ENCODE results near the gene ACTN4.

ACTN4 gene

DNA sequence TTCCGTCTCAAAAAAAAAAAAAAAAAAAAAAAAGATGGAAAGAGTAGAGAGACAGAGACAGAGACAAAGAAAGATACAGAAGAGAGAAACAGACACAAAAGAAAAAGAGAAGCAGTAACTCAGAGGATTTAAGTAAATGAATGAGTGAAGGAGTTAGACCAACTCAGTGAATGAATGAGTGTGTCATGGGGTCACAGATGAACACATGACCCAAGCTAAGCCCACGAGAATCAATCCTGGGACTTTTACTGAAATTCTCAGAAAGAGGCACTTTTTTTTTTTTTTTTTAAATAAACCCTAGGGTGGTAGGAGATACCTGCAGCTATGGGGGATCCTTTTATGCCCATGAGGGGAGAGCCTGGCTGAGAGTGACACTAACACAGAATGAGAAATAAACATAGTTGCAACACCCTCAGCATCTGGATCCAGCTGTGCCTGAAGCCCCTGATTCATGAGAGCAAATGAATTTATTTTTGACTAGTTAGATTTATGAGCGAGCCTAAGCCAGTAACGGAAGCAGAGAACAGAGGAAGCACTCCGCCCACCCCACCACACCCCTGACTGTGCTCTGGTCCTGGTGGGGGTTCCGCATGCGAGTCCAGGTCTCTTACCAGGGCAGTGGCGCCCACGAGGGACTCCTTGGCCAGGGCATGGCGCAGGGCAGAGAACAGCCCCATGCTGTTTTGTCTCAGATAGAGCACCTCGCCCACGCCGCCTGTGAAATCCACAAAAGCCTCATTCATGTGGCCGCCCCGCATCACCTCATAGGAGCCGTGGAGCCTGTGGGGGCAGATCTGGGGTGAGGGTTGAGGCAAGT is 92.2 kb downstream of the ACTN4 start:
- in situ Hi-C loops (cut with HindIII; ENCODE audit: low sequenced_read_pairs) = no loop called here
- DNase-seq (ENCODE audit: low read depth, low spot score) = no peak
- no peak overlapping the region for H3K4me3 ChIP-seq (ENCODE audit: low read depth, low read length)
- TF ChIP-seq, protein P1, sequence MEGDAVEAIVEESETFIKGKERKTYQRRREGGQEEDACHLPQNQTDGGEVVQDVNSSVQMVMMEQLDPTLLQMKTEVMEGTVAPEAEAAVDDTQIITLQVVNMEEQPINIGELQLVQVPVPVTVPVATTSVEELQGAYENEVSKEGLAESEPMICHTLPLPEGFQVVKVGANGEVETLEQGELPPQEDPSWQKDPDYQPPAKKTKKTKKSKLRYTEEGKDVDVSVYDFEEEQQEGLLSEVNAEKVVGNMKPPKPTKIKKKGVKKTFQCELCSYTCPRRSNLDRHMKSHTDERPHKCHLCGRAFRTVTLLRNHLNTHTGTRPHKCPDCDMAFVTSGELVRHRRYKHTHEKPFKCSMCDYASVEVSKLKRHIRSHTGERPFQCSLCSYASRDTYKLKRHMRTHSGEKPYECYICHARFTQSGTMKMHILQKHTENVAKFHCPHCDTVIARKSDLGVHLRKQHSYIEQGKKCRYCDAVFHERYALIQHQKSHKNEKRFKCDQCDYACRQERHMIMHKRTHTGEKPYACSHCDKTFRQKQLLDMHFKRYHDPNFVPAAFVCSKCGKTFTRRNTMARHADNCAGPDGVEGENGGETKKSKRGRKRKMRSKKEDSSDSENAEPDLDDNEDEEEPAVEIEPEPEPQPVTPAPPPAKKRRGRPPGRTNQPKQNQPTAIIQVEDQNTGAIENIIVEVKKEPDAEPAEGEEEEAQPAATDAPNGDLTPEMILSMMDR (IDR thresholded peaks at IDR 0.05; ENCODE audit: low read depth, low read length) = no peak

DNA sequence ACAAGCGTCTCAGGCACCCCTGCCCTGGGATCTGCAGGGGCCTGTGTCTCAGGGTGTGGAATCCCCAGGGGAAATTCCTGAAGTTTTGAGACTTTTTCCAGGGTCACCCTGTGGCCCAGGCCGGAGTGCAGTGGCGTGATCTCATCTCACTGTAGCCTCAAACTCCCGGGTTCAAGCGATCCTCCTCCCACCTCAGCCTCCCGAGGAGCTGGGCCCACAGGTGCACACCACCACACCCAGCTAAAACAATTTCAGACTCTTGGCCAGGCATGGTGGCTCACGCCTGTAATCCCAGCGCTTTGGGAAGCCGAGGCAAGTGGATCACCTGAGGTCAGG is 92.8 kb downstream of the ACTN4 start:
- TF ChIP-seq, protein P1 (IDR thresholded peaks at IDR 0.05; ENCODE audit: low read depth, low read length) = no peak
- in situ Hi-C loops (cut with HindIII; ENCODE audit: low sequenced_read_pairs) = no loop called here
- DNase-seq (ENCODE audit: low read depth, low spot score) = no peak
- H3K4me3 ChIP-seq (ENCODE audit: low read depth, low read length) = no peak overlapping the region

DNA sequence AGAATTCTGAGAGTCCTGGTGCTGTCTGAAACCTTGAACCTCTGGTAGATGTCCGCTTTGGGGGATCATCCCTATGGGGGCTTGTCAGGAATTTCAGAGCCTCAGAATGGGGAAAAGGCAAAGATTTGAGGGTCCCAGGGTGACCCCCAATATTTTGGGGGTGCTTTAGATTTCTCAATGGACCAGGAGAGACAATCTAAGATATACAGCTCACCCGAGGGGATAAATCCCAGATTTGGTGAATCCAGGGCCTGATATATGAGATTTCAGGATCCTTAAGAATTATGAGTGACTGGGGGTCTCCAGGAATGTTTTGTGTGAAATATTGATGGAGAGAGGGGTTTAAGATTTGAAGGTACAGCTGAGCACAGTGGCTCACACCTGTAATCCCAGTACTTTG is 93.5 kb downstream of the ACTN4 start:
- TF ChIP-seq, protein P1 (IDR thresholded peaks at IDR 0.05; ENCODE audit: low read depth, low read length) = no peak
- no peak overlapping the region for H3K4me3 ChIP-seq (ENCODE audit: low read depth, low read length)
- in situ Hi-C loops (cut with HindIII; ENCODE audit: low sequenced_read_pairs) = no loop called here
- no peak for DNase-seq (ENCODE audit: low read depth, low spot score)

DNA sequence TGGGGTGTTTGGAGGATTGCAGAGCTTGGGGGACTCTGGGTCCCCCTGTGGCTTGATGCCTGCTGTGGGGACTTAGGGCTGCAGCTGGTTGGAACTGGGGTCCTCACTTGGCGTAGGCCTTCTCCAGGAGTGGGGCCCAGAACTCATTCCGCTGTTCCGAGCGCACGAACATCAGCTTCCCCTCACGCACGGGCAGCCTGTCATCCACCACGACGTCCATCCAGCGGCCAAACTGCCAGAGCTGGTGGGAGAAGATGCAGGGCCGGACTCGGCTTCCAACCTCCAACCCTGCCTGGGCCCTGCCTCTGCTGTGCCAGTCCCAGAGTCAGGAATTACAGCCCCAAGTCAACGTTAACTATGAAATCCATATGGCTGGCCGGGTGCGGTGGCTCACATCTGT is 94.2 kb downstream of the ACTN4 start:
- H3K4me3 ChIP-seq (ENCODE audit: low read depth, low read length) = no peak overlapping the region
- TF ChIP-seq, protein P1 (IDR thresholded peaks at IDR 0.05; ENCODE audit: low read depth, low read length) = no peak
- no peak for DNase-seq (ENCODE audit: low read depth, low spot score)
- in situ Hi-C loops (cut with HindIII; ENCODE audit: low sequenced_read_pairs) = no loop called here

DNA sequence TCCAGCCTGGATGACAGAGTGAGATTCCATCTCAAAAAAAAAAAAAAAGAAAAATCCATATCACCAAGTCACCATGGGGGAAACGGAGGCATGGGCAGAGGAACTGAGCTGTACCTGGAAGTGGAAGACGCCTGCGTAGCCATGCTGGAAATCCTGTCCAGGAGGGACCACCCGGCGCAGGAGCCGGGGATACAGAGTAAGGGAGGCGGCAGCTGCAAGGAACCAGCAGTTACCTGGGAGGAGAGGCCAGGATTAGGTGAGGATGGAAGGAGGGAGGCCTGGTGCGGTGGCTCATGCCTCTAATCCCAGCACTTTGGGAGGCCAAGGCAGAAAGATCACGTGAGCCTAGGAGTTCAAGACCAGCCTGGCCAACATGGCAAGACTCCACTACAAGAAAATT is 94.8 kb downstream of the ACTN4 start:
- no peak for DNase-seq (ENCODE audit: low read depth, low spot score)
- in situ Hi-C loops (cut with HindIII; ENCODE audit: low sequenced_read_pairs) = no loop called here
- TF ChIP-seq, protein P1 (IDR thresholded peaks at IDR 0.05; ENCODE audit: low read depth, low read length) = no peak
- H3K4me3 ChIP-seq (ENCODE audit: low read depth, low read length) = no peak overlapping the region

DNA sequence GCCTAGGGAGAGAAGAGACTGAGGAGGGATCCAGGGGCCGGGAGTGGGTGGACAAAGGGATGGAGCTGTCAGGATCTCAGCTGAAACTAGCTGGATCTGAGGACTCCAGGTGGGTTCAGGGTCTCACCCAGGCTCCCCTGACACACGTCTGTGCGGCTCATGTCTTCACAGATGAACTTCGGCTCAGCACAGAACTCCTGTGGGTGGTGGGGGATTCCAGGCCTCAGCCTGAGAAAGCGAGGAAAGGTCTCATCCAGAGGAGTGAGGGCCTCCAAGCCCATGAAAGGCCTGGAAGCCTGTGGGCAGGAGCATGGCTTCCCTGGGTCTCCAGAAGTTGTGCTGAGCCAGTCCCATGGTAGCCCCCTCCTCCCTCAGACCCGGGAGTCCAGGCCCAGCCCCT is 95.5 kb downstream of the ACTN4 start:
- H3K4me3 ChIP-seq (ENCODE audit: low read depth, low read length) = no peak overlapping the region
- in situ Hi-C loops (cut with HindIII; ENCODE audit: low sequenced_read_pairs) = no loop called here
- TF ChIP-seq, protein P1 (IDR thresholded peaks at IDR 0.05; ENCODE audit: low read depth, low read length) = no peak
- no peak for DNase-seq (ENCODE audit: low read depth, low spot score)

All from astrocyte of the spinal cord (primary cell).